Erythroblast (primary cell): ENCODE results near the gene ANXA9.

Source experiments
- DNase-seq, 2 experiments: peaks; one replicate each; lab custom pipeline; 2025; lab: John Stamatoyannopoulos, UW
- GATA1 ChIP-seq: IDR thresholded peaks from 2 replicates; pipeline ENCODE4 v1.6.1; 2011; ENCODE audit warnings: low read depth, mild to moderate bottlenecking, control low read depth, low read length, moderate library complexity
- POLR2A ChIP-seq: IDR thresholded peaks from 2 replicates; pipeline ENCODE4 v1.6.1; 2011; ENCODE audit warnings: mild to moderate bottlenecking, low read length

The ANXA9 gene

DNA sequence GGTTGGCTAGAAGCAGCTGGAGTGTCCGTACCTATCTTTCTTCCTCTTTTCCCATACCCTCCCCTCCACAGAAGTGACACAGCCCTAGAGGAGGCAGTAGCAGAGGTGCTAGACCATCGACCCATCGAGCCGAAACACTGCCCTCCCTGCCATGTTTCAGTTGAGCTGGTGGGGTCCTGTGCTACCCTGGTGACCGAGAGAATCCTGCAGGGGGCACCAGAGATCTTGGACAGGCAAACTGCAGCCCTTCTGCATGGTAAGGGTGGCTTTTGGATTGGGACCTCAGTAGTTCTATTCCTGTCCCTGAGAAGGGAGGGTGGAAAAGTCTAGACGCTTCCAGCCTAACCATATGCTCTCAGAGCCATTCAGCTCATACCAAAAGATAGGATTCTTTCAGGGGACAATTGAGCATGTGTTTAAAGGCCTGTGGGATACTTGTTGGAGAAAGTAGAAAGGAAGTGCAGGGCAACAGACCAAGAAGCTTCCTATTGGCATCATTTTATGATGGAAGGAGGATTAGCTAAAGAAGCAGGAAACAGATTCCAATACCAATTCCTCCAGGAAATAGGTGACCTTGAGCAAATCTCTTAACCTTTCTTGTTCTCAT, 42.6 kb downstream of the ANXA9 start:
- TF ChIP-seq POLR2A (no peak), GATA1 (no peak)
- peak; percentile 82 to 88 for DNase-seq

DNA sequence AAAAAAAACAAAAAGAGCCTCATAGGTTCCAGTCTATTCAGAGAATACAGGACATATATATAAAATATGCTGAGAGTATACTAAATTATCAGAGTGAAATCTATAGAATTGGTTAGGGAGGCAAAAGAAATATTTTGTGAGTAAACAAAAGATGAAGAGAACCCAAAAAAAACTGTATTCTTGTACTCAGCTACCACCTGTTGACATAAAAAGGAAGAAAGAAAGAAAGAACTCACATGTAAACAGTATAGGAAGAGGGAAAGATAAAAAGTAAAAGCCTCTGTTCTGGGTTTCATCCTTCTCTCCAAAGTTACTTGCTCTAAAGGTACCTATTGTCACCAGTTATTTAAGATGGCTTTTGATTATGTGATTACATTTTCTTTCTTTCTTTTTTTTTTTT, 44.4 kb downstream of the ANXA9 start:
- no peak for TF ChIP-seq GATA1
- TF ChIP-seq POLR2A = no peak
- DNase-seq = no peak

DNA sequence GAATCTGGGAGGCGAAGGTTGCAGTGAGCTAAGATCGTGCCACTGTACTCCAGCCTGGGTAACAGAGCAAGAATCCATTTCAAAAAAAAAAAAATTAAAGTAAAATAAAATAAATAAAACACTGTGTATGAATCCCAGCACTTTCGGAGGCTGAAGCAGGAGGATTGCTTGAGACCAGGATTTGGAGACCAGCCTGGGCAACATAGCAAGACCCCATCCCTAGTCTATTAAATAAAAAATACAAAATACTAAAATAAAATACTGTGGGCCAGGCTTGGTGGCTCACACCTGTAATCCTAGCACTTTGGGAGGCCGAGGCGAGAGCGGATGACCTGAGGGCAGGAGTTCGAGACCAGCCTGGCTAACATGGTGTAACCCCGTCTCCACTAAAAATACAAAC, 50.1 kb downstream of the ANXA9 start:
- no peak for TF ChIP-seq GATA1
- no peak for TF ChIP-seq POLR2A
- DNase-seq = no peak

GRCh38 chr1:151035167-151035566, 53.1 kb downstream of the ANXA9 start:
- TF ChIP-seq POLR2A (no peak), GATA1 (no peak)
- no peak for DNase-seq

GRCh38 chr1:151036356-151036755, 54.3 kb downstream of the ANXA9 start, which contains the start of gene BNIPL:
TSS of gene BNIPL (plus strand) at chr1:151036586. CDS start at chr1:151036726, 140 bp downstream.
- no peak for DNase-seq

GRCh38 chr1:151037032-151037431, 54.9 kb downstream of the ANXA9 start:
- DNase-seq = no peak

More at GRCh38 chr1:151036356-151036755, 54.3 kb downstream of the ANXA9 start, which contains the start of gene BNIPL:
- no peak for TF ChIP-seq GATA1
- no peak for TF ChIP-seq POLR2A

GRCh38 chr1:151039521-151039920, 57.4 kb downstream of the ANXA9 start:
- TF ChIP-seq GATA1 (no peak), POLR2A (no peak)

More at GRCh38 chr1:151037032-151037431, 54.9 kb downstream of the ANXA9 start:
- TF ChIP-seq POLR2A = no peak
- TF ChIP-seq GATA1 = no peak

DNA sequence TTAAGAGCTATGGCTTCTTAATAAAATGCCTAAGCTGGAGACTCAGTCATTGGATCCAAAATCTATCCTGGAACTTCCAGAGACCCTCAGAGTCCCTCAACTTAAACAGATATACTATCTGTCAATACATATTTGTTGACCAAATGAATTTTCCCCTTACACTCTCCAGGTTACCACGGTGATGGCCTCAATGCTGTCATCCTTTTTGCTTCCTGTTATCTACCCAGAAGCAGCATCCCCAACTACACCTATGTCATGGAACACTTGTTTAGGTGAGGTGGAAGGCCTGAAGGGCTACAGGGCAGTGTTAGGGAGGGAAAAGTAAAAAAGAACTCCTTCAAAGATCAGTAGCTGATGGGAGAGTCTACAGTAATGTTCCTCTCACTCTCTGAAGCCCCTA, 61.1 kb downstream of the ANXA9 start:
- TF ChIP-seq GATA1 = no peak
- TF ChIP-seq POLR2A = no peak
- no peak for DNase-seq

More at GRCh38 chr1:151039521-151039920, 57.4 kb downstream of the ANXA9 start:
- peak; percentile 22 to 76 for DNase-seq
